OCI-LY3 (cell line): ENCODE measurements around the gene WDR27.

Source experiments
- H2AFZ ChIP-seq: fragments of 200-600, 300-600 bp; shearing (Covaris generic); 2 replicates; pipeline ENCODE4 v1.6.0; 2014; ENCODE audit warnings: antibody characterized with exemption, low read depth, low read length
- H3K27ac ChIP-seq: fragments of 200-600, 300-600 bp; sonication (generic); 2 replicates; pipeline ENCODE4 v1.5.1; 2014; ENCODE audit warnings: mild to moderate bottlenecking, low read length, moderate library complexity, mixed read lengths
- H3K27me3 ChIP-seq: fragments of 200-600, 300-600 bp; sonication (generic); 2 replicates; pipeline ENCODE4 v1.6.1; 2014; ENCODE audit warnings: low read depth, low read length, mixed read lengths
- H3K36me3 ChIP-seq: fragments of 200-600, 300-600 bp; sonication (generic); replicated peaks from 2 replicates; pipeline ENCODE3; 2014; ENCODE audit warnings: low read depth, low read length, mixed read lengths
- H3K4me1 ChIP-seq: fragments of 300-600, 200-600 bp; sonication (generic); 2 replicates; pipeline ENCODE4 v1.6.1; 2014; ENCODE audit warnings: low read length, mixed read lengths
- H3K4me2 ChIP-seq: fragments of 200-600, 300-600 bp; sonication (generic); 2 replicates; pipeline ENCODE4 v1.6.1; 2014; ENCODE audit warnings: low read length, mixed read lengths
- H3K4me3 ChIP-seq: fragments of 300-600, 200-600 bp; sonication (generic); 2 replicates; pipeline ENCODE4 v1.5.1; 2014; ENCODE audit warnings: antibody characterized with exemption, mild to moderate bottlenecking, low read length, moderate library complexity
- H3K79me2 ChIP-seq: fragments of 300-600, 200-600 bp; shearing (Covaris generic); 2 replicates; pipeline ENCODE4 v1.6.1; 2014; ENCODE audit warnings: mild to moderate bottlenecking, low read length, mixed read lengths
- H3K9ac ChIP-seq: fragments of 300-600, 200-600 bp; shearing (Covaris generic); 2 replicates; pipeline ENCODE4 v1.6.0; 2014; ENCODE audit warnings: mild to moderate bottlenecking, low read length, moderate library complexity
- H3K9me3 ChIP-seq: fragments of 200-600, 300-600 bp; shearing (Covaris generic); 2 replicates; pipeline ENCODE4 v1.6.1; 2014; ENCODE audit warnings: low read length, mixed read lengths; ENCODE audit not compliant: insufficient read depth
- H4K20me1 ChIP-seq: fragments of 200-600, 300-600 bp; sonication (generic); 2 replicates; pipeline ENCODE4 v1.6.1; 2016; ENCODE audit warnings: low read length, mixed read lengths; ENCODE audit not compliant: insufficient read depth
- CTCF ChIP-seq: fragments of 200-600, 300-600 bp; sonication (generic); IDR thresholded peaks from 2 replicates; pipeline ENCODE4 v1.5.1; 2014; ENCODE audit warnings: antibody characterized with exemption, low read length, low read depth
- EZH2phosphoT487 ChIP-seq: fragments of 200-600 bp; shearing (Covaris generic); IDR thresholded peaks from 2 replicates; pipeline ENCODE4 v1.6.1; 2018; ENCODE audit warnings: antibody characterized with exemption, mixed run types, low read depth

The WDR27 gene

GRCh38 chr6:169577236-169577635, 124.6 kb downstream of the WDR27 start:
- Histone ChIP-seq H3K27ac (no peak overlapping the region), H3K9me3 (no peaks in the 10 kb centered on the region), H4K20me1 (no peaks in the 10 kb centered on the region), H3K36me3 (no peaks in the 10 kb centered on the region), H3K4me3 (no peak overlapping the region), H2AFZ (no peak overlapping the region), H3K4me2 (no peak overlapping the region), H3K27me3 (no peaks in the 10 kb centered on the region), H3K4me1 (no peaks in the 10 kb centered on the region), H3K9ac (no peak overlapping the region), H3K79me2 (no peaks in the 10 kb centered on the region)
- TF ChIP-seq CTCF: no peak
- TF ChIP-seq EZH2phosphoT487: no peak

GRCh38 chr6:169575821-169576220, 126.0 kb downstream of the WDR27 start:
- Histone ChIP-seq H3K36me3 (no peaks in the 10 kb centered on the region), H3K27me3 (no peaks in the 10 kb centered on the region), H2AFZ (no peak overlapping the region), H3K79me2 (no peaks in the 10 kb centered on the region), H3K9me3 (no peaks in the 10 kb centered on the region), H3K9ac (no peak overlapping the region), H3K4me3 (no peak overlapping the region), H3K4me2 (no peak overlapping the region), H3K4me1 (no peaks in the 10 kb centered on the region), H3K27ac (no peak overlapping the region), H4K20me1 (no peaks in the 10 kb centered on the region)
- TF ChIP-seq EZH2phosphoT487 (no peak), CTCF (no peak)

DNA sequence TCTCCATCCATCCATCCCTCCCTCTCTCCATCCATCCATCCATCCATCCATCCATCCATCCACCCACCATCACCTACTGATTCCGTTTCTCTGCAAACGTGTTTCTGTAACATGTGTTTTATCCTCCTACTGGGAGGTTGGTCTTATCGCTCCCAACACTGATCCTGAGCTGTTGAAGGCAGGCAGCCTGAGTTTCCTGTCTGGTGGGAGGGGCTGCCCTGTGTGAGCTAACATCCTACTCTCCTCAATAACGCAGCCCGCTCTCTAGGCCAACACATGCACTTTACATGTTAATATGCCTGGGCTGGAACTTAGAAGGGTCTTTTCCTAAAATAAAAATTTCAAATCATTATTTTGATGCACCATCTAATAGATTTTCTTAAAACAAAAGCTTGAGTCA, 126.5 kb downstream of the WDR27 start:
- no peaks in the 10 kb centered on the region for H3K36me3 ChIP-seq
- H3K9me3 ChIP-seq: no peaks in the 10 kb centered on the region
- no peak overlapping the region for H2AFZ ChIP-seq
- no peaks in the 10 kb centered on the region for H4K20me1 ChIP-seq
- H3K4me3 ChIP-seq: no peak overlapping the region
- H3K27me3 ChIP-seq: no peaks in the 10 kb centered on the region
- no peak overlapping the region for H3K9ac ChIP-seq
- no peak overlapping the region for H3K27ac ChIP-seq
- no peaks in the 10 kb centered on the region for H3K4me1 ChIP-seq
- H3K79me2 ChIP-seq: no peaks in the 10 kb centered on the region
- TF ChIP-seq EZH2phosphoT487 (no peak), CTCF (no peak)
- H3K4me2 ChIP-seq: no peak overlapping the region

DNA sequence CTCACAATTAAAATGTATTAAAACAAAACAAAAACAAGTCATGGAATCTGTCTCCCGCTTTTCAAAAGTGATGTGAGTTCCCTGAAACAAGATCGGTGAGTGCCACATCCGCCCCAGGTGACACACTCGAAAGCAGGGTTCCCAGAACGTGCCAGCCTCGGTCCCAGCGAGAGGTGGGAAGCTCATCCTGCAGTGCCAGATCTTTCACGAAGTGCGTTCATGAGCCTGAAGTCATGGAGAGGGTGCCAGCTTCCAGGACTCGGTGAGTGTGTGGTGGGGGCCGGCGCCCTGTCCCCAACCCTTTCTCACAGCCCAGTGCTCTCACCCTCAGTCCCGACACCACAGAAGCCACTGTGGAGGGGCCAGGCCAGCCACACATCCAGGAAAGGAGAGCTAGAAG, 127.4 kb downstream of the WDR27 start:
- no peak overlapping the region for H2AFZ ChIP-seq
- no peaks in the 10 kb centered on the region for H3K36me3 ChIP-seq
- H4K20me1 ChIP-seq: no peaks in the 10 kb centered on the region
- H3K27ac ChIP-seq: no peak overlapping the region
- no peaks in the 10 kb centered on the region for H3K79me2 ChIP-seq
- no peaks in the 10 kb centered on the region for H3K27me3 ChIP-seq
- no peak overlapping the region for H3K4me3 ChIP-seq
- no peaks in the 10 kb centered on the region for H3K4me1 ChIP-seq
- H3K9me3 ChIP-seq: no peaks in the 10 kb centered on the region
- TF ChIP-seq CTCF (no peak), EZH2phosphoT487 (no peak)
- H3K9ac ChIP-seq: no peak overlapping the region
- no peak overlapping the region for H3K4me2 ChIP-seq
